GM23338 (cell line): ENCODE data around the gene C2orf78. TPM values are rescaled to one million over a fixed set of nuclear protein-coding genes. Genes with fewer than 3 reads are reported as not detected.

ENCODE experiments used
- ATAC-seq: fragments of 200-7000 bp; cut with Tn5 transposase; 3 replicates; pipeline ENCODE4 v1.9.1; 2020
- DNase-seq: peaks from one replicate; pipeline ENCODE4 v3.0.0-alpha.2; 2015; ENCODE audit warnings: low spot score
- H2AFZ ChIP-seq: fragments of 200-600 bp; sonication (generic); 2 replicates; pipeline ENCODE4 v1.8.0; 2016; ENCODE audit warnings: antibody characterized with exemption, mild to moderate bottlenecking, moderate library complexity
- H3F3A ChIP-seq: fragments of 200-600 bp; sonication (generic); replicated peaks from 2 replicates; pipeline ENCODE4 v1.8.0; 2017; ENCODE audit warnings: antibody characterized with exemption, mixed run types, low read depth
- H3K27ac ChIP-seq: fragments of 200-600 bp; sonication (generic); 2 replicates; pipeline ENCODE4 v1.6.1; 2016; ENCODE audit warnings: low read depth
- H3K27me3 ChIP-seq: fragments of 200-600 bp; sonication (generic); 2 replicates; pipeline ENCODE4 v1.8.0; 2016; ENCODE audit warnings: mild to moderate bottlenecking, mixed run types, moderate library complexity; ENCODE audit not compliant: insufficient read depth
- H3K36me3 ChIP-seq: fragments of 200-600 bp; sonication (generic); 2 replicates; pipeline ENCODE4 v1.8.0; 2016; ENCODE audit warnings: mild to moderate bottlenecking; ENCODE audit not compliant: insufficient read depth
- H3K4me1 ChIP-seq: fragments of 200-600 bp; sonication (generic); 2 replicates; pipeline ENCODE4 v1.8.0; 2016; ENCODE audit warnings: mild to moderate bottlenecking, moderate library complexity; ENCODE audit not compliant: insufficient read depth
- H3K4me2 ChIP-seq: fragments of 200-600 bp; sonication (generic); 2 replicates; pipeline ENCODE4 v1.7.1; 2017; ENCODE audit warnings: mixed run types
- H3K4me3 ChIP-seq: fragments of 200-600 bp; sonication (generic); 2 replicates; pipeline ENCODE4 v1.6.1; 2016; ENCODE audit warnings: mixed run types
- H3K79me2 ChIP-seq: fragments of 200-600 bp; sonication (generic); replicated peaks from 2 replicates; pipeline ENCODE4 v1.8.0; 2017; ENCODE audit warnings: mild to moderate bottlenecking; ENCODE audit not compliant: insufficient read depth
- H3K9me2 ChIP-seq: fragments of 200-600 bp; sonication (generic); 2 replicates; pipeline ENCODE4 v1.8.0; 2017; ENCODE audit not compliant: insufficient read depth
- H4K20me1 ChIP-seq: fragments of 200-600 bp; sonication (generic); replicated peaks from 2 replicates; pipeline ENCODE4 v1.8.0; 2017; ENCODE audit warnings: mild to moderate bottlenecking; ENCODE audit not compliant: insufficient read depth
- H3K27ac Mint-ChIP-seq: 2 replicates; pipeline ENCODE4 v1.8.0; 2020; ENCODE audit warnings: inconsistent platforms, mild to moderate bottlenecking, moderate library complexity, mixed read lengths
- H3K27me3 Mint-ChIP-seq: 3 replicates; pipeline ENCODE4 v1.8.0; 2022; ENCODE audit warnings: low read depth, mild to moderate bottlenecking, moderate library complexity, mixed read lengths, inconsistent platforms; ENCODE audit not compliant: insufficient read depth, poor library complexity
- H3K36me3 Mint-ChIP-seq: 3 replicates; pipeline ENCODE4 v1.8.0; 2021; ENCODE audit warnings: low read depth, mild to moderate bottlenecking, inconsistent platforms, moderate library complexity, mixed read lengths
- H3K4me1 Mint-ChIP-seq: 3 replicates; pipeline ENCODE4 v1.8.0; 2020; ENCODE audit warnings: mild to moderate bottlenecking, inconsistent platforms, mixed read lengths
- H3K4me3 Mint-ChIP-seq: 3 replicates; pipeline ENCODE4 v1.8.0; 2021; ENCODE audit warnings: moderate library complexity, mild to moderate bottlenecking, inconsistent platforms, mixed read lengths
- H3K9me3 Mint-ChIP-seq: 3 replicates; pipeline ENCODE4 v1.8.0; 2020; ENCODE audit warnings: moderate library complexity, mild to moderate bottlenecking, inconsistent platforms, mixed read lengths
- CREB1 ChIP-seq: fragments of 250-450 bp; sonication (Bioruptor Pico); IDR thresholded peaks from 2 replicates; pipeline ENCODE4 v1.5.0; 2020; ENCODE audit warnings: low read depth, mild to moderate bottlenecking, moderate library complexity
- CTCF ChIP-seq, 2 experiments: fragments of 200-600 bp in 1 of 2; sonication (generic) in 1 of 2; conservative IDR thresholded peaks; 2 replicates each; pipeline versions ENCODE4 v1.5.1 to v1.6.1; 2016 to 2017; ENCODE audit warnings: antibody characterized with exemption in 2 of 2, low read depth in 2 of 2, mild to moderate bottlenecking in 2 of 2, moderate library complexity in 1 of 2
- ETS1 ChIP-seq: IDR thresholded peaks from 2 replicates; pipeline ENCODE4 v1.6.1; 2016; ENCODE audit warnings: antibody characterized with exemption
- EZH2 ChIP-seq: fragments of 200-600 bp; sonication (generic); IDR thresholded peaks from one replicate; pipeline ENCODE4 v1.8.0; 2017; ENCODE audit warnings: antibody characterized with exemption, mild to moderate bottlenecking, low read depth; ENCODE audit not compliant: unreplicated experiment
- POLR2AphosphoS5 ChIP-seq: IDR thresholded peaks from 2 replicates; pipeline ENCODE4 v1.6.1; 2016; ENCODE audit warnings: antibody characterized with exemption, low read depth
- REST ChIP-seq: IDR thresholded peaks from one replicate; pipeline ENCODE4 v1.6.1; 2018; ENCODE audit warnings: antibody characterized with exemption; ENCODE audit not compliant: unreplicated experiment
- STAT1 ChIP-seq: IDR thresholded peaks from one replicate; pipeline ENCODE4 v1.6.1; 2016; ENCODE audit warnings: antibody characterized with exemption; ENCODE audit not compliant: unreplicated experiment
- ZNF114 ChIP-seq: fragments of 250-450 bp; sonication (Bioruptor Pico); IDR thresholded peaks from 2 replicates; pipeline ENCODE4 v1.5.0; 2020; ENCODE audit warnings: mild to moderate bottlenecking, moderate library complexity
- ZNF331 ChIP-seq: fragments of 250-450 bp; sonication (Bioruptor Pico); IDR thresholded peaks from 2 replicates; pipeline ENCODE4 v1.5.0; 2020; ENCODE audit warnings: low read depth, mild to moderate bottlenecking, moderate library complexity
- ZNF462 ChIP-seq: fragments of 250-450 bp; sonication (Bioruptor Pico); IDR thresholded peaks from 2 replicates; pipeline ENCODE4 v1.5.0; 2020; ENCODE audit warnings: mild to moderate bottlenecking, moderate library complexity
- polyA plus RNA-seq: library from polyadenylated mRNA; unstranded; fragments of >200 nt; fragmentation: Nextera tagmentation; extraction: Ambion mirVana; gene quantifications from 2 replicates; pipeline ENCODE4 v1.2.1, GENCODE V29; 2016
- total RNA-seq: library from RNA; depleted of rRNA; stranded (reverse); fragments of >200 nt; shearing (Covaris generic); gene quantifications from 2 replicates; pipeline ENCODE4 v1.2.3, GENCODE V29; 2014

C2orf78 gene
- total and polyA plus RNA-seq, 2 experiments from 2014 or later, result 0.14 to 0.18 TPM

GRCh38 chr2:73746877-73747208 lies 37.1 kb upstream of the C2orf78 start (continued):
- no peak for TF ChIP-seq CTCF (conservative IDR thresholded peaks at IDR 0.05; ENCODE audit: low read depth in 2 of 2)
- no peak for TF ChIP-seq POLR2AphosphoS5

GRCh38 chr2:73749314-73749713 lies 34.7 kb upstream of the C2orf78 start:
- H3K27ac Mint-ChIP-seq, result no peak overlapping the region
- no peak for ATAC-seq
- no peaks in the 10 kb centered on the region for H3K4me1 ChIP-seq
- TF ChIP-seq ETS1, result no peak
- TF ChIP-seq EZH2, result no peak
- no peak for TF ChIP-seq CTCF (conservative IDR thresholded peaks at IDR 0.05; ENCODE audit: low read depth in 2 of 2)
- TF ChIP-seq ZNF462 (CRISPR knock-in tag), result no peak
- no peak for TF ChIP-seq ZNF331 (CRISPR knock-in tag)
- no peak for TF ChIP-seq CREB1 (CRISPR knock-in tag)
- TF ChIP-seq POLR2AphosphoS5, result no peak
- TF ChIP-seq STAT1, result no peak
- no peak for TF ChIP-seq ZNF114
- TF ChIP-seq REST, result no peak

More at GRCh38 chr2:73749314-73749713, 34.7 kb upstream of the C2orf78 start:
- no peaks in the 10 kb centered on the region for H3K9me2 ChIP-seq
- H4K20me1 ChIP-seq, result no peaks in the 10 kb centered on the region; the same call in 1 of the 2 replicates
- no peak overlapping the region for H3K4me3 ChIP-seq
- no peak overlapping the region for H2AFZ ChIP-seq
- Mint-ChIP-seq H3K27me3 (peaks cover 2% of the 10 kb centered on the region), H3K4me1 (peaks cover 8% of the 10 kb centered on the region; the same call in 2 of the 3 replicates), H3K4me3 (no peak overlapping the region), H3K36me3 (peaks cover 12% of the 10 kb centered on the region), H3K9me3 (peaks cover 4% of the 10 kb centered on the region)
- H3K4me2 ChIP-seq, result no peak overlapping the region
- H3K27ac ChIP-seq, result no peak overlapping the region
- H3F3A ChIP-seq, result no peaks in the 10 kb centered on the region
- H3K79me2 ChIP-seq, result no peaks in the 10 kb centered on the region
- H3K36me3 ChIP-seq, result no peaks in the 10 kb centered on the region
- H3K27me3 ChIP-seq, result no peaks in the 10 kb centered on the region
- DNase-seq, result no peak
